Fibroblast of villous mesenchyme (primary cell): ENCODE results near the gene SORCS2. TPM values are rescaled to one million over a fixed set of nuclear protein-coding genes. Genes with fewer than 3 reads are reported as not detected.

Experiments used
- DNase-seq: peaks from one replicate; pipeline ENCODE4 v3.0.0-alpha.2; 2010; ENCODE audit warnings: low read depth
- H3K4me3 ChIP-seq: 2 replicates; pipeline ENCODE4 v1.5.1; 2011; ENCODE audit warnings: low read depth, mild to moderate bottlenecking, low read length
- total RNA-seq: library from RNA; depleted of rRNA; stranded (reverse); fragments of >200 nt; gene quantifications from 2 replicates; pipeline ENCODE4 v1.2.3, GENCODE V29; 2012
- TF ChIP-seq, protein P1 (sequence below): IDR thresholded peaks from 2 replicates; pipeline ENCODE4 v1.5.1; 2012; ENCODE audit warnings: low read depth, mild to moderate bottlenecking, low read length; ENCODE audit not compliant: insufficient read depth

SORCS2 gene
- total RNA-seq, 1 donor = under 0.01 TPM

GRCh38 chr4:7371210-7371941 lies 179.0 kb downstream of the SORCS2 start:
- H3K4me3 ChIP-seq = no peak overlapping the region
- TF ChIP-seq, protein P1, sequence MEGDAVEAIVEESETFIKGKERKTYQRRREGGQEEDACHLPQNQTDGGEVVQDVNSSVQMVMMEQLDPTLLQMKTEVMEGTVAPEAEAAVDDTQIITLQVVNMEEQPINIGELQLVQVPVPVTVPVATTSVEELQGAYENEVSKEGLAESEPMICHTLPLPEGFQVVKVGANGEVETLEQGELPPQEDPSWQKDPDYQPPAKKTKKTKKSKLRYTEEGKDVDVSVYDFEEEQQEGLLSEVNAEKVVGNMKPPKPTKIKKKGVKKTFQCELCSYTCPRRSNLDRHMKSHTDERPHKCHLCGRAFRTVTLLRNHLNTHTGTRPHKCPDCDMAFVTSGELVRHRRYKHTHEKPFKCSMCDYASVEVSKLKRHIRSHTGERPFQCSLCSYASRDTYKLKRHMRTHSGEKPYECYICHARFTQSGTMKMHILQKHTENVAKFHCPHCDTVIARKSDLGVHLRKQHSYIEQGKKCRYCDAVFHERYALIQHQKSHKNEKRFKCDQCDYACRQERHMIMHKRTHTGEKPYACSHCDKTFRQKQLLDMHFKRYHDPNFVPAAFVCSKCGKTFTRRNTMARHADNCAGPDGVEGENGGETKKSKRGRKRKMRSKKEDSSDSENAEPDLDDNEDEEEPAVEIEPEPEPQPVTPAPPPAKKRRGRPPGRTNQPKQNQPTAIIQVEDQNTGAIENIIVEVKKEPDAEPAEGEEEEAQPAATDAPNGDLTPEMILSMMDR = no peak
- DNase-seq = peak; percentile 31

DNA sequence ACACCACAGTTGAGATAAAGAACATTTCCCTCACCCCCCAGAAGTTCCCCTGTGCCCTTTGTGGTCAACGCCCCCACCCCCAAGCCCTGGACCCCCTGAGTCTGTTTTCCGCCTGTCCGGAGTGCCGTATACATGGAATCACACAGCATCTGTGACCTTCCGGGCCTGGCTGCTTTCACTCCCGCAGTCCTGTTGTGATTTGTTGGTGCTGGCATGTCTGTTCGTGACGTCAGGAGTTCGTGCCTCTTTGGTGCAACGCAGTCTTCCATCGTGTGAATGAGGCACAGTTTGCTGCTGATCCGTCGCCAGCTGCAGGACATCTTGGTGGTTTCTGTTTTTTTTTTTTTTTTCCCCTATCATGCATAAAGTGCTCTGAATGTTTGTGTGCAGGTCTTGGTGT lies 180.3 kb downstream of the SORCS2 start:
- DNase-seq = no peak
- H3K4me3 ChIP-seq = no peak overlapping the region
- TF ChIP-seq, protein P1 = no peak

DNA sequence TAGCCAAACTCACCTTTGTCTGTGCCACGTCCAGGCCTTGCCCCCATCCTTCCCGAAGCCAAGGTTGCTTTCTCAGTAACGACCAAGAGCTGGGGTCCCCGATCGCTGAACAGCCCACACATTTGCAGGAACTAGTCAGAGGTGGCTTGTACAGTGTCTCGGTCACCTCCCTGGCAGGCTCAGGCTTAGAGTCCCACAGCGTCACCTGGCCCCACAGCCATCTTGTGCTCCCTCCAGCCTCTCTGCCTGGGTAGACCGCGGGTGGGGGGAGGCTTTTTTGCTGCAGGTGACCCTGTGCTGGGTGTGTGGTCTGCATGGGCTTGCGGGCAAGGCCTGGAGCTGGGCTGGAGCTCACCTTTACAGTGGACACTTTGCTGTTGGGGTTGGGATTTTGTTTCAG lies 182.2 kb downstream of the SORCS2 start:
- no peak for DNase-seq
- TF ChIP-seq, protein P1 = no peak
- no peak overlapping the region for H3K4me3 ChIP-seq

GRCh38 chr4:7375427-7375826 lies 183.1 kb downstream of the SORCS2 start:
- TF ChIP-seq, protein P1 = no peak
- no peak overlapping the region for H3K4me3 ChIP-seq
- DNase-seq = no peak

- no peak overlapping the region for H3K4me3 ChIP-seq
- TF ChIP-seq, protein P1 = no peak
- no peak for DNase-seq
Measured at GRCh38 chr4:7377223-7377865, 185.0 kb downstream of the SORCS2 start.

- TF ChIP-seq, protein P1 = no peak
- no peak overlapping the region for H3K4me3 ChIP-seq
- no peak for DNase-seq
Measured at GRCh38 chr4:7379186-7379585, 186.8 kb downstream of the SORCS2 start.
